ENCODE results near the gene RPS6KA2.
"Not testable (repeated sequence)": the region's sequence is repeated elsewhere in the genome, so short reads cannot be mapped to it uniquely, and the experiment has no call there.

Gene RPS6KA2

GRCh38 chr6:166412156-166412910 lies 214.7 kb downstream of the RPS6KA2 start:
- DNase-seq, result no peak

GRCh38 chr6:166411721-166412151 lies 215.3 kb downstream of the RPS6KA2 start:
- DNase-seq, result no peak

GRCh38 chr6:166411271-166411670 lies 215.8 kb downstream of the RPS6KA2 start:
- DNase-seq, result no peak

- DNase-seq, result no peak
Measured at GRCh38 chr6:166410426-166410935, 216.6 kb downstream of the RPS6KA2 start.

DNA sequence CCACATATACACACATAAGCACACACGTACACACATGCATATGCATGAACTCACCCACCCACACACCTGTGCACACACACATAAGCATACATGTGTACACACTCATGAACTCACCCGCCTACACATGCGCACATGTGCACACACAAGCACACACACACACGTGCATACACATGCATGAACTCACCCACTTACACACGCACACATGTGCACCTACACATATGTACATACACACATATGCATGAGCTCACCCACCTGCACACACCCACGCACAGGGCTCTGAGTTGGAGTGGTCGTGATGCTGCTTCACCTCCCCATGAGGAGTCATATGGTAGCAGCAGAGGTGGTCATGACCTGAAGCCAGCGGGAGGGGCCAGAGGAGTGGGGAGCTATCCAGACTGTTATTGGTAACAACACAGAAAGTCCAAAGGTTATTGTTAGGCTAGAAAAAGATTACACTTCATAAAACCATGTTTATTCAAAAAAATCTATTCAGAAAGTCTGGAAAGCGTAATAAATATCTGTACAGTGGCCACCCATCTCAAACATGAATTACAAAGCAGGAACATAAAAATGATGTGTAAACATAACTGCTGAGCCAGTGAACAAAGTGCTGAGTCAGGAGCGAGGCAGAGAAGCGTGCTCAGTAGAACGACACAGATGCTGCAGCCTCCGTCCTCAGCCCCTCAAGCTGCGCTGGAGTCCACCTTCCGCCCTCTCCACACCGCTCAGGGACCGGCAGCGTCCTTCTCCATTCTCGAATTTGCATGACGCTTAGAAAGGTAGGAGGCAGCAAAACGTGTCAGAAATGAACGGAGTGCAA lies 217.9 kb downstream of the RPS6KA2 start:
- DNase-seq, result no peak

DNA sequence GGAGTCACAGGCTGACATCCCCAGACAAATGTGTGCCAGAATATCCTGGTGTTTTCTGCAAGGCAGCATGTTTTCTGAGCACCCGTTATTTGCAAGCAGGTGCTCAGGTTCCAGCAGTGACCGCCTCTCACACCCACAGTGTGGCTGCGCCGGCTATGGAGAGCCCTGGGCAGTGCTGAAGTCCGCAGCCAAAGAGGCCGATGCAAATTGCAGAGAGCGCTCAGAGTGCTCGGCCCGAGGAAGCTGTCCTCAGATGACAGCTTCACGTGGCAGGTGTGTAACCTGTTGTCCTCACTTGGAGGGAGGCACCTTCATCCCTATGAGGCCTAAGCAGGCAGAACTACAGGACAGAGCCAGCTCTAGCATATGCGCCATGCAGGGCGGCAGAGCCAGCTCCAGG lies 220.9 kb downstream of the RPS6KA2 start:
- DNase-seq, result no peak

DNA sequence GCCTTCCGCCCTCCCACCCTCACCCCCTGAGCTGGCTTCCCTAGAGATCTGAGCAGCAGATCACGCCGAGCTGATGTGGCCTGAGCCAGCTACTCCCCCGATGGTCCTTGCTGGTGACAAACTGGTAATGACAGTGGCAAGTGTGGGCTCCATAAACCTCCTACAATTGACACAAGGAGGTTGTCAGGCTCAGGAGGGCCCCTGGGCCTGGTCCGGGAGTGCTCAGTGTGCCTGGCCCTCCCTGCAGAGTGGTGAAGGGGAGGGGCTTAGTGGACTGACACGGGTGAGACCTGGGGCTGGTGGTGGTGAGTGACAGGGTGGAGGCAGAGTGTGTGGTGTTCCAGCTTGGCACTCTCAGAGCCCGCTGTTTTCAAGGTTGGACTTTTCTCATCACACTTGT lies 221.7 kb downstream of the RPS6KA2 start:
- DNase-seq, result no peak

GRCh38 chr6:166402582-166403277 lies 224.3 kb downstream of the RPS6KA2 start:
- no peak for DNase-seq

DNA sequence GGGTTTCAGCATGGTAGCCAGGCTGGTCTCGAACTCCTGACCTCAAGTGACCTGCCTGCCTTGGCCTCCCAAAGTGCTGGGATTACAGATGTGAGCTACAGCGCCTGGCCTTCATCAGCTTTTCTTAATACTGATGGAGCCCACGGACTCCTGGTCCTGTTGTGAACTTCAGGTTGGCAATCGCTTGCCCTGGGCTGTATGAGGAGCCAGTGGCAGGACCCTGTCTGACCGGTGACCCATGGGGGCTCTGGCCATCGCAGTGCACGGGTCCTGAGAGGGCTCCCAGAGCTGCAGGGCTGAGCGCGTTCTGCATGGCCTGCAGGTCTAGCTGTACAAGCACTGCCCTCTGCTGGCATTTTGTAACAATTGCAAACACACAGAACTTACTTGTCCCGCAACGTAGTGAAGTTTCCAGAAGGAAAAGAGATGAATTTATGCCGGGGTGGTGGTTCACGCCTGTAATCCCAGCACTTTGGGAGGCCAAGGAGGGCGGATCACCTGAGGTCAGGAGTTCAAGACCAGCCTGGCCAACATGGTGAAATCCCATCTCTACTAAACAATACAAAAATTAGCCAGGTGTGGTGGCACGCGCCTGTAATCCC lies 226.3 kb downstream of the RPS6KA2 start:
- DNase-seq, result peak; percentile 62

DNA sequence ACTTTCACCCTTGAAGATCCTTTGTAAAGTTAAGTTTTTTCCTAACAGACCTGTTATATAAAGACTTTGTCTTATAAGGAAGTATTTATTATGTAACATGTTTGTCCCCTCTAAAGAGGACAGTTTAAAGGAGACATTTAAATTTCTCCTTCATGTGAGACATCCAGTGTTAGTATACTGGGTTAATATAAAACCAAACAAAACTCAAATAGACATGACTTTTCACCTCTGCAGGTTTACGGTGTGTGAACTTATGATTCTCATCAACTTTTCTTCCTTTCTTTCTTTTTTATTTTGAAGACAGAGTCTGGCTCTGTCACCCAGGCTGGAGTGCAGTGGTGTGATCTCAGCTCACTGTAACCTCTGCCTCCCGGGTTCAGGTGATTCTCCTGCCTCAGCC lies 226.9 kb downstream of the RPS6KA2 start:
- no peak for DNase-seq

- DNase-seq, result no peak
Measured at GRCh38 chr6:166398348-166398747, 228.7 kb downstream of the RPS6KA2 start.

- no peak for DNase-seq
Measured at GRCh38 chr6:166397849-166398248, 229.2 kb downstream of the RPS6KA2 start.

GRCh38 chr6:166395778-166396177 lies 231.3 kb downstream of the RPS6KA2 start:
- no peak for DNase-seq

DNA sequence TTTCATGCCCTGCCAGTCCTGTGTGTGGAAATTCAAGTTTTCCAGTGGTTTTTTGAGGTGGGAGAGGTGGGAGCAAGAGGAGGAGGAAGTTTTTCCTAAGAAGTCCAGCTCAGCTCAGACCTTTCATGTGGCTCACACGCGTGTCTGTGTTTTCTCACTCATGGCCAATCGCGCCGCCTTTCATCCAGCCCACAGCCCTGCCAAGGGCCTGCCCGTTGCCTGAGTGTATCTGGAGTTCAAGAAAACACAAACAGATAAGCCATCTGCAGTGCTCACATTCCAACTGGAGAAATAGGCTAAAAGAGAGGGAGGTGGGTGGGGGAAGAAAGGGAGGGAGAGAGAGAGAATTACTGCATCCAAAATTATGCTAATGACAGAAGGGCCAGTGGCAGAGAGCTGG lies 231.7 kb downstream of the RPS6KA2 start:
- no peak for DNase-seq

GRCh38 chr6:166394036-166394892 lies 232.8 kb downstream of the RPS6KA2 start:
- DNase-seq, result no peak

DNA sequence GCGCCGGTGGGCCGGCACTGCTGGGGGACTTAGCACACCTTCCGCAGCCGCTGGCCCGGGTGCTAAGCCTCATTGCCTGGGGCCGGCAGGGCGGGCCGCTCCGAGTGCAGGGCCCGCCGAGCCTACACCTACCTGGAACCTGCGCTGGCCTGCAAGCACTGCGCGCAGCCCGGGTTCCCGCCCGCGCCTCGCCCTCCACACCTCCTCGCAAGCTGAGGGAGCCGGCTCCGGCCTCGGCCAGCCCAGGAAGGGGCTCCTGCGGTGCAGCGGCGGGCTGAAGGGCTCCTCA lies 233.6 kb downstream of the RPS6KA2 start:
- DNase-seq, result no peak

DNA sequence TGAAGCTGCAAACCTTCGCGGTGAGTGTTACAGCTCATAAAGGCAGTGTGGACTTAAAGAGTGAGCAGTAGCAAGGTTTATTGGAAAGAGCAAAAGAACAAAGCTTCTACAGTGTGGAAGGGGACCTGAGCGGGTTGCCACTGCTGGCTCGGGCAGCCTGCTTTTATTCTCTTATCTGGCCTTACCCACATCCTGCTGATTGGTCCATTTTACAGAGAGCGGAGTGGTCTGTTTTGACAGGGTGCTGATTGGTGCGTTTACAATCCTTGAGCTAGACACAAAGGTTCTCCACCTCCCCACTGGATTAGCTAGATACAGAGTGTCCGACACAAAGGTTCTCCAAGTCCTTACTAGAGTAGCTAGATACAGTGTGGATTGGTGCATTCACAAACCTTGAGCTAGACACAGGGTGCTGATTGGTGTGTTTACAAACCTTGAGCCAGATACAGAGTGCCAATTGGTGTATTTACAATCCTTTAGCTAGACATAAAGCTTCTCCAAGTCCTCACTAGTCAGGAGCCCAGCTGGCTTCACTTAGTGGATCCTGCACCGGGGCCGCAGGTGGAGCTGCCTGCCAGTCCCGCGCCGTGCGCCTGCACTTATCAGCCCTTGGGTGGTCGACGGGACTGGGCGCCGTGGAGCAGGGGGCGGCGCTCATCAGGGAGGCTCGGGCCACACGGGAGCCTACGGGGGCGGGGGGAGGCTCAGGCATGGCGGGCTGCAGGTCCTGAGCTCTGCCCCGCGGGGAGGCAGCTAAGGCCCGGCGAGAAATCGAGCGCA lies 234.1 kb downstream of the RPS6KA2 start:
- not testable (repeated sequence) for DNase-seq

DNA sequence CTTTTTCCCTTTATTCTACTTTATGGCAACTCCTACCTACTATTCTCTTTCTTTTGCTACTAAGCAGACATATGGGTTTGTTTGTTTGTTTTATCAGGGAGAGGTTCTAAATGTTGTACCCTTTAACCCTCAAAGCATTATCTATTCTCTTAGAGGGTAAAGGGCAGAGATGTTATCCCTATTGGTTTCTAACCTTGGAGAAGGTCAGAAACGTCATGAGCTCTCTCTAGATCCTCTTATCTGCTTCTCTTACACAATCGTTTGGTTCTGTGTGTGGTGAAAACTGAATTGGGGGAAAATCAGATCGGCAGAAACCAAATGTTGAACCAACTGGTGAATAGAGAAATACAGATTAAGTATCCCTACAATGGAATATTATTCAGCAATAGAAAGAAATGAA lies 237.9 kb downstream of the RPS6KA2 start:
- no peak for DNase-seq

- no peak for DNase-seq
Measured at GRCh38 chr6:166388290-166389004, 238.6 kb downstream of the RPS6KA2 start.

DNA sequence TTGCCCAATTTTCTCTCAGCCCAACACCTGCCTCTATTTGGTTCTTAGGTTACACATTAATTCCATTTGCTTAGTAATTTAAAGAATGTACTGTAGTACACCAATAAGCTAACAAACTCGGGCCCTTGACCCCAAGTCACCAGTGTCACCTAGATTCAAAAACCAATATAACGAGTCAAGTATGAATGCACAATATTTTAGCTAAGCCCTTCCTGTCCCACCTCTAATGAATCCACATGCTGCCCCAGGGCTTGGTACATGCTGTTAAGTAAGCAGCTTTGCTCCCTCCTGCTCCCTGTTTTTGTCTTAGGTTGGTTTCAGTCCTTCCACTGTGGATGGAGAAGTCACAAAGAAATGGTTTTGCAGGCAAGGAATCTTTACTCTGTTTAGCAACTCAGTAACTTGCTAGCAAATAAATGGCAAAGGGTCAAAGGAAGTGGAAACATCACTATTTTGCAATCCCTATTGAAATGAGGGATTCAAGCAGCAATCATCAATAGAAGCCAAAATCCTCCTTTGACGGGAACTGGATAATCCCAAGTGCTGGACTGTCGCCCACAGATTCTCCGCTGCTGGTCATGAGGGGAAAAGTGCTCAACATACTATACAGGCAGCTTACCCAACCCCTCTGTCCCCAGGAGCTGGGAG lies 239.3 kb downstream of the RPS6KA2 start:
- no peak for DNase-seq
